Measurements from ENCODE around the gene EXOC7. TPM values are rescaled to one million over a fixed set of nuclear protein-coding genes. Genes with fewer than 3 reads are reported as not detected.

Gene EXOC7
- total RNA-seq, 4 donors from 2014 or later = 57.7 to 79.1 (median 71.4) TPM

- no peak for TF ChIP-seq CTCF (IDR thresholded peaks at IDR 0.05; ENCODE audit: low read depth)
These were observed 22.0 kb downstream of the EXOC7 start for GRCh38 chr17:76081295-76082210.

- TF ChIP-seq CTCF (IDR thresholded peaks at IDR 0.05; ENCODE audit: low read depth) = no peak
These were observed 22.8 kb downstream of the EXOC7 start for GRCh38 chr17:76080768-76081287.

- TF ChIP-seq CTCF (IDR thresholded peaks at IDR 0.05; ENCODE audit: low read depth) = no peak
These were observed 23.4 kb downstream of the EXOC7 start for GRCh38 chr17:76079956-76080767.

GRCh38 chr17:76079535-76079955, 24.0 kb downstream of the EXOC7 start:
- no peak for TF ChIP-seq CTCF (IDR thresholded peaks at IDR 0.05; ENCODE audit: low read depth)

- TF ChIP-seq CTCF (IDR thresholded peaks at IDR 0.05; ENCODE audit: low read depth) = no peak
These were observed 24.6 kb downstream of the EXOC7 start, which contains the start of gene ZACN for GRCh38 chr17:76078860-76079534. TSS of gene ZACN (plus strand) at chr17:76079182. CDS start at chr17:76079265, 83 bp downstream.

GRCh38 chr17:76077584-76078110, 25.9 kb downstream of the EXOC7 start:
- TF ChIP-seq CTCF (IDR thresholded peaks at IDR 0.05; ENCODE audit: low read depth) = no peak
